Endothelial cell of umbilical vein (primary cell): ENCODE data around the gene KIZ. TPM values are rescaled to one million over a fixed set of nuclear protein-coding genes. Genes with fewer than 3 reads are reported as not detected.

Source experiments
- BruUV-seq: library from RNA; stranded (reverse); fragments of 400-500 nt; replicated peaks from 2 replicates; lab custom pipeline; 2021; lab: Mats Ljungman, UMichigan
- CTCF ChIA-PET: fragments of 300-600, 350-600 bp; sonication (Branson Sonifier 250); formaldehyde crosslinking; loops from one replicate; lab custom pipeline; 2021; ENCODE audit warnings: antibody characterized with exemption, inconsistent platforms; lab: Charles Lee
- POLR2A ChIA-PET: fragments of 300-600, 350-600 bp; sonication (Branson Sonifier 250); formaldehyde crosslinking; loops from one replicate; lab custom pipeline; 2021; ENCODE audit warnings: antibody characterized with exemption, inconsistent platforms; lab: Charles Lee
- DNase-seq: peaks from one replicate; pipeline ENCODE4 v3.0.0-alpha.2; 2011; ENCODE audit warnings: low read depth, low spot score
- FAIRE-seq: peaks from 2 replicates; lab custom pipeline; 2011; peaks lifted over from hg19 to GRCh38; lab: Jason Lieb, UNC
- H2AFZ ChIP-seq: 2 replicates; pipeline ENCODE4 v1.6.0; 2012; ENCODE audit warnings: low read depth, low read length, control low read depth, inconsistent platforms
- H3K27ac ChIP-seq: 2 replicates; pipeline ENCODE4 v1.5.1; 2011; ENCODE audit warnings: low read depth, mild to moderate bottlenecking, control low read depth, low read length, moderate library complexity; ENCODE audit not compliant: insufficient read depth
- H3K27me3 ChIP-seq, 2 experiments: 2 replicates each; pipeline versions ENCODE4 v1.6.0 to v1.6.1; 2011; ENCODE audit warnings: low read length in 2 of 2, mixed read lengths in 1 of 2; ENCODE audit not compliant: control insufficient read depth in 2 of 2, insufficient read depth in 2 of 2
- H3K36me3 ChIP-seq, 2 experiments: 2 replicates in 1 of 2; 3 replicates in 1 of 2; pipeline ENCODE4 v1.5.1; 2011; ENCODE audit warnings: low read length in 2 of 2, mild to moderate bottlenecking in 1 of 2, moderate library complexity in 1 of 2; ENCODE audit not compliant: control insufficient read depth in 2 of 2, insufficient read depth in 2 of 2; ENCODE audit errors: extremely low read depth in 1 of 2
- H3K4me1 ChIP-seq: 3 replicates; pipeline ENCODE4 v1.5.1; 2011; ENCODE audit warnings: mild to moderate bottlenecking, low read length; ENCODE audit not compliant: control insufficient read depth, insufficient read depth; ENCODE audit errors: extremely low read depth
- H3K4me2 ChIP-seq: 2 replicates; pipeline ENCODE4 v1.6.1; 2011; ENCODE audit warnings: low read length, control low read depth, mixed read lengths; ENCODE audit not compliant: insufficient read depth
- H3K4me3 ChIP-seq, 3 experiments: fragments of 200-600 bp in 1 of 3; sonication (generic), shearing (Covaris generic) in 1 of 3; replicated peaks in 1 of 3; 2 replicates each; pipeline ENCODE4 v1.5.1; 2011 to 2016; ENCODE audit warnings: control low read depth in 3 of 3, low read length in 3 of 3, mild to moderate bottlenecking in 2 of 3, inconsistent platforms in 1 of 3, low read depth in 1 of 3, moderate library complexity in 1 of 3; ENCODE audit not compliant: insufficient read depth in 1 of 3
- H3K79me2 ChIP-seq: 2 replicates; pipeline ENCODE4 v1.6.0; 2012; ENCODE audit warnings: low read length, inconsistent platforms; ENCODE audit not compliant: control insufficient read depth, insufficient read depth
- H3K9ac ChIP-seq: replicated peaks from 2 replicates; pipeline ENCODE3; 2011; ENCODE audit warnings: low read length, control low read depth; ENCODE audit not compliant: insufficient read depth; ENCODE audit errors: extremely low read depth
- H3K9me1 ChIP-seq: replicated peaks from 3 replicates; pipeline ENCODE4 v1.6.0; 2011; ENCODE audit warnings: mild to moderate bottlenecking, low read length; ENCODE audit not compliant: control insufficient read depth, insufficient read depth; ENCODE audit errors: extremely low read depth
- H3K9me3 ChIP-seq: replicated peaks from 2 replicates; pipeline ENCODE4 v1.5.1; 2012; ENCODE audit warnings: low read length, inconsistent platforms; ENCODE audit not compliant: control insufficient read depth, insufficient read depth
- H4K20me1 ChIP-seq: replicated peaks from 2 replicates; pipeline ENCODE3; 2011; ENCODE audit warnings: mild to moderate bottlenecking, low read length; ENCODE audit not compliant: control insufficient read depth, insufficient read depth; ENCODE audit errors: extremely low read depth
- CTCF ChIP-seq, 2 donors: IDR thresholded peaks; 1 replicate in 1 of 2; 2 replicates in 1 of 2; pipeline ENCODE4 v1.5.1; 2011; ENCODE audit warnings: low read length in 2 of 2, mild to moderate bottlenecking in 2 of 2, moderate library complexity in 2 of 2, control low read depth in 1 of 2, inconsistent platforms in 1 of 2, low read depth in 1 of 2; ENCODE audit not compliant: insufficient read depth in 1 of 2; ENCODE audit errors: extremely low read depth in 1 of 2
- EZH2 ChIP-seq: IDR thresholded peaks from 2 replicates; pipeline ENCODE4 v1.6.1; 2012; ENCODE audit warnings: borderline replicate concordance, low read depth, mild to moderate bottlenecking, moderate library complexity, low read length, inconsistent platforms; ENCODE audit not compliant: severe bottlenecking
- FOS ChIP-seq: IDR thresholded peaks from 2 replicates; pipeline ENCODE4 v1.6.1; 2011; ENCODE audit warnings: mild to moderate bottlenecking, low read length, moderate library complexity, borderline replicate concordance; ENCODE audit not compliant: insufficient read depth
- GATA2 ChIP-seq: IDR thresholded peaks from 2 replicates; pipeline ENCODE4 v1.7.0; 2011; ENCODE audit warnings: low read depth, mild to moderate bottlenecking, moderate library complexity, mixed read lengths, low read length; ENCODE audit not compliant: insufficient read length, insufficient read depth
- JUN ChIP-seq: IDR thresholded peaks from 2 replicates; pipeline ENCODE4 v1.6.1; 2011; ENCODE audit warnings: borderline replicate concordance, low read depth; ENCODE audit not compliant: insufficient read length, insufficient read depth
- MAX ChIP-seq: IDR thresholded peaks from 2 replicates; pipeline ENCODE4 v1.6.1; 2011; ENCODE audit not compliant: insufficient read depth, insufficient read length
- MYC ChIP-seq: IDR thresholded peaks from one replicate; pipeline ENCODE4 v1.6.1; 2011; ENCODE audit warnings: mild to moderate bottlenecking, low read depth, low read length
- POLR2A ChIP-seq: IDR thresholded peaks from 2 replicates; pipeline ENCODE4 v1.6.1; 2012; ENCODE audit warnings: low read depth, mild to moderate bottlenecking, control low read depth, low read length
- POLR2AphosphoS5 ChIP-seq: IDR thresholded peaks from 2 replicates; pipeline ENCODE4 v1.6.1; 2012; ENCODE audit warnings: low read depth, mild to moderate bottlenecking, control low read depth, low read length, moderate library complexity; ENCODE audit not compliant: insufficient read depth
- dilution Hi-C: fragments of 300-500 bp; cut with MboI; formaldehyde crosslinking; loops from one replicate; pipeline ENCODE4 v1.15.0; 2019; ENCODE audit warnings: low sequenced_read_pairs; ENCODE audit not compliant: extremely low pct_ligation_motif_present
- intact Hi-C: fragments of 100-400 bp; cut with micrococcal nuclease; formaldehyde crosslinking; loops from one replicate; pipeline ENCODE4 v1.10.0; 2022
- polyA plus RNA-seq, 4 experiments: library from polyadenylated mRNA; depleted of rRNA in 3 of 4; stranded (reverse) in 3 of 4; unstranded in 1 of 4; fragments of >200 nt; gene quantifications; 2 replicates each; pipeline versions ENCODE4 v1.2.1 to v1.2.3, GENCODE V29; 2011 to 2012; ENCODE audit warnings: missing spikeins in 1 of 4
- total RNA-seq: library from RNA; stranded (reverse); gene quantifications from 2 replicates; pipeline ENCODE4 v1.2.3, GENCODE V29; 2021

The KIZ gene
- total and polyA plus RNA-seq, 2 donors (not counting 3 experiments of a cell fraction or from before 2014, with no cell fraction given), result 3.9 to 7.3 TPM

- TF ChIP-seq JUN (no peak), POLR2A (no peak), POLR2AphosphoS5 (no peak), EZH2 (no peak), MAX (no peak), MYC (no peak)
- FAIRE-seq (no peak), DNase-seq (no peak)
- no peak overlapping the region for H2AFZ ChIP-seq
- H3K9ac ChIP-seq, result no peak overlapping the region
- no peak overlapping the region for H3K4me3 ChIP-seq
- intact Hi-C loops (no loop called here), dilution Hi-C loops (no loop called here)
- H3K9me3 ChIP-seq, result no peaks in the 10 kb centered on the region
- no peaks in the 10 kb centered on the region for H3K36me3 ChIP-seq
- POLR2A ChIA-PET, result no interaction called here
- no peak overlapping the region for H3K27ac ChIP-seq
- no peak overlapping the region for H3K4me2 ChIP-seq
- no TSS peak for BruUV-seq
- H3K4me1 ChIP-seq, result no peaks in the 10 kb centered on the region
- CTCF ChIA-PET, result no interaction called here
- H3K9me1 ChIP-seq, result no peaks in the 10 kb centered on the region
- H3K27me3 ChIP-seq, result no peaks in the 10 kb centered on the region
- H3K79me2 ChIP-seq, result no peaks in the 10 kb centered on the region
- no peaks in the 10 kb centered on the region for H4K20me1 ChIP-seq
Measured at GRCh38 chr20:21175433-21175832, 49.6 kb downstream of the KIZ start.

GRCh38 chr20:21177767-21178166 lies 51.9 kb downstream of the KIZ start:
- no peaks in the 10 kb centered on the region for H3K9me3 ChIP-seq
- no peak overlapping the region for H3K9ac ChIP-seq
- H4K20me1 ChIP-seq, result no peaks in the 10 kb centered on the region
- H2AFZ ChIP-seq, result no peak overlapping the region
- no peak for DNase-seq
- no peaks in the 10 kb centered on the region for H3K79me2 ChIP-seq
- TF ChIP-seq MYC (no peak), POLR2A (no peak), EZH2 (no peak), POLR2AphosphoS5 (no peak), MAX (no peak), GATA2 (no peak), JUN (no peak), CTCF (IDR thresholded peaks at IDR 0.05; ENCODE audit: extremely low read depth in 1 of 2, insufficient read depth in 1 of 2, low read depth in 1 of 2, low read length in 2 of 2) (no peak), FOS (no peak)
- POLR2A ChIA-PET, result no interaction called here
- no peak for FAIRE-seq
- H3K4me3 ChIP-seq, result no peak overlapping the region
- BruUV-seq, result no TSS peak
- H3K27ac ChIP-seq, result no peak overlapping the region
- no peaks in the 10 kb centered on the region for H3K4me1 ChIP-seq
- intact Hi-C loops (no loop called here), dilution Hi-C loops (no loop called here)
- H3K9me1 ChIP-seq, result no peaks in the 10 kb centered on the region
- H3K27me3 ChIP-seq, result no peaks in the 10 kb centered on the region
- no peaks in the 10 kb centered on the region for H3K36me3 ChIP-seq
- CTCF ChIA-PET, result no interaction called here
- H3K4me2 ChIP-seq, result no peak overlapping the region
